CD4-positive, alpha-beta T cell treated with Interleukin-4 for 1 hour (primary cell): ENCODE measurements around the gene C12orf76.
"Not testable (repeated sequence)": the region's sequence is repeated elsewhere in the genome, so short reads cannot be mapped to it uniquely, and the experiment has no call there.

Source experiments
- DNase-seq, 2 donors: peaks; one replicate each; pipeline ENCODE4 v3.0.0-alpha.2; 2020 to 2022

Gene C12orf76

GRCh38 chr12:110048242-110049027 is at the start of gene C12orf76:
Gene C12orf76, minus strand, starts transcription at chr12:110048522. Its CDS starts 27 bp downstream, at chr12:110048495.
- DNase-seq, result peak; percentile 94 to 95

GRCh38 chr12:110093631-110094311 is 45.4 kb upstream of the C12orf76 start:
- DNase-seq, result no peak

GRCh38 chr12:110091136-110091711 is 42.9 kb upstream of the C12orf76 start:
- no peak for DNase-seq

GRCh38 chr12:110090266-110091135 is 42.2 kb upstream of the C12orf76 start:
- no peak for DNase-seq

- no peak for DNase-seq
These were observed 40.6 kb upstream of the C12orf76 start for GRCh38 chr12:110088936-110089335.

- DNase-seq, result not testable (repeated sequence)
These were observed 39.9 kb upstream of the C12orf76 start for GRCh38 chr12:110088216-110088615.

GRCh38 chr12:110084314-110085015 is 36.1 kb upstream of the C12orf76 start:
- no peak for DNase-seq

GRCh38 chr12:110080410-110080809 is 32.1 kb upstream of the C12orf76 start:
- no peak for DNase-seq

GRCh38 chr12:110079477-110080400 is 31.4 kb upstream of the C12orf76 start:
- peak; percentile 88 to 92 for DNase-seq

GRCh38 chr12:110077800-110078199 is 29.5 kb upstream of the C12orf76 start:
- DNase-seq, result no peak

- DNase-seq, result no peak
These were observed 27.6 kb upstream of the C12orf76 start for GRCh38 chr12:110075880-110076279.

GRCh38 chr12:110074089-110074488 is 25.8 kb upstream of the C12orf76 start:
- no peak for DNase-seq

- peak in 1 of 2 donors; percentile 19 for DNase-seq
These were observed 24.9 kb upstream of the C12orf76 start for GRCh38 chr12:110073049-110073831.

GRCh38 chr12:110072636-110073035 is 24.3 kb upstream of the C12orf76 start:
- DNase-seq, result not testable (repeated sequence)

- no peak for DNase-seq
These were observed 23.6 kb upstream of the C12orf76 start for GRCh38 chr12:110071967-110072366.

GRCh38 chr12:110071504-110071903 is 23.2 kb upstream of the C12orf76 start:
- no peak for DNase-seq

- DNase-seq, result no peak
These were observed 20.3 kb upstream of the C12orf76 start for GRCh38 chr12:110068654-110069053.

GRCh38 chr12:110068115-110068514 is 19.8 kb upstream of the C12orf76 start:
- DNase-seq, result not testable (repeated sequence)

- no peak for DNase-seq
These were observed 19.2 kb upstream of the C12orf76 start for GRCh38 chr12:110067531-110067930.

- no peak for DNase-seq
These were observed 17.2 kb upstream of the C12orf76 start for GRCh38 chr12:110065540-110065939.
